H1 (cell line): Measurements from ENCODE around the gene ASTN1. TPM values are rescaled to one million over a fixed set of nuclear protein-coding genes. Genes with fewer than 3 reads are reported as not detected.
A peak's percentile ranks its signal among the peaks of the same experiment; 100 is the strongest.

Source experiments
- CTCF ChIA-PET: fragments of 300-600 bp; sonication (Branson Sonifier 250); formaldehyde crosslinking; loops from one replicate; lab custom pipeline; 2021; ENCODE audit not compliant: partially characterized antibody; lab: Charles Lee
- POLR2A ChIA-PET: fragments of 300-600 bp; sonication (Branson Sonifier 250); formaldehyde crosslinking; loops from one replicate; lab custom pipeline; 2021; ENCODE audit warnings: inconsistent platforms; ENCODE audit not compliant: partially characterized antibody; lab: Charles Lee
- DNase-seq, 2 experiments: peaks; one replicate each; pipeline versions ENCODE4 v3.0.0 to v3.0.0-alpha.2; 2010 to 2022; ENCODE audit warnings: low spot score in 2 of 2, low read depth in 1 of 2, mixed read lengths in 1 of 2
- FAIRE-seq: peaks from 2 replicates; lab custom pipeline; 2011; peaks lifted over from hg19 to GRCh38; lab: Jason Lieb, UNC
- H2AFZ ChIP-seq: 2 replicates; pipeline ENCODE4 v1.8.1; 2012; ENCODE audit warnings: low read length, inconsistent platforms
- H2AK5ac ChIP-seq: 2 replicates; pipeline ENCODE4 v1.6.1; 2013; ENCODE audit warnings: low read depth, low read length
- H2BK120ac ChIP-seq: replicated peaks from 2 replicates; pipeline ENCODE3; 2013; ENCODE audit warnings: low read depth, low read length, inconsistent platforms
- H2BK12ac ChIP-seq: 2 replicates; pipeline ENCODE4 v1.6.1; 2013; ENCODE audit warnings: low read depth, low read length
- H2BK15ac ChIP-seq: 2 replicates; pipeline ENCODE4 v1.6.1; 2013; ENCODE audit warnings: low read length
- H2BK20ac ChIP-seq: 2 replicates; pipeline ENCODE4 v1.6.1; 2013; ENCODE audit warnings: low read length
- H2BK5ac ChIP-seq: 2 replicates; pipeline ENCODE4 v1.6.1; 2013; ENCODE audit warnings: low read depth, low read length
- H3K14ac ChIP-seq: 2 replicates; pipeline ENCODE4 v1.6.1; 2013; ENCODE audit warnings: inconsistent platforms; ENCODE audit not compliant: insufficient read length
- H3K18ac ChIP-seq: 2 replicates; pipeline ENCODE4 v1.6.1; 2013; ENCODE audit warnings: low read length; ENCODE audit errors: extremely low read depth
- H3K23ac ChIP-seq: 2 replicates; pipeline ENCODE4 v1.6.1; 2013; ENCODE audit warnings: inconsistent platforms; ENCODE audit not compliant: insufficient read length
- H3K23me2 ChIP-seq: 2 replicates; pipeline ENCODE4 v1.6.1; 2013; ENCODE audit warnings: low read depth, low read length
- H3K27ac ChIP-seq: 2 replicates; pipeline ENCODE4 v1.6.1; 2011; ENCODE audit warnings: low read depth, low read length, inconsistent platforms
- H3K27me3 ChIP-seq, 4 experiments: replicated peaks in 1 of 4; 1 replicate in 1 of 4; 2 replicates in 3 of 4; pipeline versions ENCODE4 v1.6.1 to v1.8.1; 2011 to 2013; ENCODE audit warnings: low read length in 3 of 4, mild to moderate bottlenecking in 3 of 4, inconsistent platforms in 2 of 4, mixed read lengths in 2 of 4, moderate library complexity in 1 of 4; ENCODE audit not compliant: control insufficient read depth in 3 of 4, insufficient read depth in 3 of 4; ENCODE audit errors: extremely low read depth in 1 of 4
- H3K36me3 ChIP-seq, 4 experiments: 2 replicates each; pipeline versions ENCODE4 v1.6.1 to v1.8.1; 2011 to 2013; ENCODE audit warnings: mild to moderate bottlenecking in 4 of 4, low read length in 3 of 4, moderate library complexity in 2 of 4, control low read depth in 1 of 4, inconsistent platforms in 1 of 4; ENCODE audit not compliant: insufficient read depth in 4 of 4, control insufficient read depth in 2 of 4
- H3K4ac ChIP-seq: replicated peaks from 2 replicates; pipeline ENCODE3; 2013; ENCODE audit warnings: low read length, low read depth, mixed read lengths, inconsistent platforms; ENCODE audit not compliant: insufficient read length
- H3K4me1 ChIP-seq, 4 experiments: replicated peaks in 1 of 4; 1 replicate in 1 of 4; 2 replicates in 3 of 4; pipeline versions ENCODE4 v1.6.1 to v1.8.1; 2011 to 2013; ENCODE audit warnings: low read length in 3 of 4, inconsistent platforms in 2 of 4, mixed read lengths in 1 of 4; ENCODE audit not compliant: insufficient read depth in 4 of 4, control insufficient read depth in 3 of 4
- H3K4me2 ChIP-seq, 2 experiments: 2 replicates each; pipeline versions ENCODE4 v1.6.1 to v1.8.1; 2011 to 2013; ENCODE audit warnings: low read depth in 2 of 2, low read length in 2 of 2, control low read depth in 1 of 2, inconsistent platforms in 1 of 2, mild to moderate bottlenecking in 1 of 2; ENCODE audit not compliant: insufficient read depth in 1 of 2
- H3K4me3 ChIP-seq, 4 experiments: fragments of 200-600, 300-600 bp in 1 of 4; sonication (generic), shearing (Covaris generic), sonication (Bioruptor Twin) in 1 of 4; 2 replicates each; pipeline versions ENCODE4 v1.5.1 to v1.8.1; 2011 to 2016; ENCODE audit warnings: low read length in 4 of 4, low read depth in 3 of 4, control low read depth in 2 of 4, inconsistent platforms in 2 of 4, mild to moderate bottlenecking in 2 of 4, mixed read lengths in 1 of 4, moderate library complexity in 1 of 4; ENCODE audit not compliant: insufficient read depth in 2 of 4; ENCODE audit errors: extremely low read depth in 1 of 4
- H3K56ac ChIP-seq: replicated peaks from 2 replicates; pipeline ENCODE3; 2013; ENCODE audit warnings: low read depth, mild to moderate bottlenecking, mixed read lengths, low read length, inconsistent platforms; ENCODE audit not compliant: insufficient read length
- H3K79me1 ChIP-seq: 2 replicates; pipeline ENCODE4 v1.6.1; 2013; ENCODE audit warnings: low read depth, low read length, control low read depth
- H3K79me2 ChIP-seq, 2 experiments: 2 replicates each; pipeline versions ENCODE4 v1.6.1 to v1.8.1; 2012 to 2013; ENCODE audit warnings: low read length in 2 of 2, mild to moderate bottlenecking in 2 of 2, inconsistent platforms in 1 of 2; ENCODE audit not compliant: insufficient read depth in 2 of 2, control insufficient read depth in 1 of 2
- H3K9ac ChIP-seq, 4 experiments: replicated peaks in 1 of 4; 1 replicate in 1 of 4; 2 replicates in 3 of 4; pipeline versions ENCODE4 v1.6.1 to v1.8.1; 2011 to 2013; ENCODE audit warnings: low read depth in 3 of 4, low read length in 3 of 4, control low read depth in 2 of 4, mild to moderate bottlenecking in 2 of 4, moderate library complexity in 2 of 4, inconsistent platforms in 1 of 4; ENCODE audit errors: extremely low read depth in 1 of 4
- H3K9me3 ChIP-seq, 2 experiments: 2 replicates each; pipeline versions ENCODE4 v1.6.1 to v1.8.1; 2012 to 2013; ENCODE audit warnings: mild to moderate bottlenecking in 2 of 2, moderate library complexity in 2 of 2, control low read depth in 1 of 2, inconsistent platforms in 1 of 2, low read depth in 1 of 2, low read length in 1 of 2, mixed read lengths in 1 of 2; ENCODE audit not compliant: insufficient read depth in 2 of 2
- H4K20me1 ChIP-seq, 2 experiments: replicated peaks in 1 of 2; 2 replicates each; pipeline versions ENCODE3 to v1.8.1; 2011 to 2013; ENCODE audit warnings: inconsistent platforms in 2 of 2, low read length in 2 of 2, mild to moderate bottlenecking in 1 of 2; ENCODE audit not compliant: insufficient read depth in 2 of 2, control insufficient read depth in 1 of 2
- H4K5ac ChIP-seq: 2 replicates; pipeline ENCODE4 v1.6.1; 2013; ENCODE audit warnings: low read length, low read depth, mixed read lengths, inconsistent platforms; ENCODE audit not compliant: insufficient read length
- H4K8ac ChIP-seq: 2 replicates; pipeline ENCODE4 v1.8.0; 2013; ENCODE audit warnings: mild to moderate bottlenecking, moderate library complexity, low read length, inconsistent platforms; ENCODE audit not compliant: insufficient read depth; ENCODE audit errors: extremely low read depth
- H4K91ac ChIP-seq: replicated peaks from 2 replicates; pipeline ENCODE3; 2013; ENCODE audit warnings: low read length, mixed read lengths, inconsistent platforms; ENCODE audit not compliant: insufficient read length
- CBX5 ChIP-seq: fragments of 300-800, 300-1000 bp; sonication (generic); IDR thresholded peaks from 2 replicates; pipeline ENCODE4 v1.7.1; 2016; ENCODE audit warnings: antibody characterized with exemption, low read length, low read depth
- CBX8 ChIP-seq: fragments of 300-800, 300-1000 bp; sonication (generic); IDR thresholded peaks from 2 replicates; pipeline ENCODE4 v1.7.1; 2016; ENCODE audit warnings: low read depth, low read length, borderline replicate concordance
- EZH2 ChIP-seq: fragments of 200-600 bp; sonication (generic); IDR thresholded peaks from 2 replicates; pipeline ENCODE4 v1.7.1; 2012; ENCODE audit warnings: low read depth, mild to moderate bottlenecking, moderate library complexity, low read length, inconsistent platforms; ENCODE audit not compliant: severe bottlenecking
- FOSL1 ChIP-seq: IDR thresholded peaks from 2 replicates; pipeline ENCODE4 v1.6.1; 2011; ENCODE audit warnings: mild to moderate bottlenecking, low read depth, low read length, moderate library complexity; ENCODE audit not compliant: insufficient read depth
- KDM4A ChIP-seq: IDR thresholded peaks from one replicate; pipeline ENCODE4 v1.7.1; 2012; ENCODE audit warnings: low read depth, mild to moderate bottlenecking, moderate library complexity, low read length, inconsistent platforms; ENCODE audit not compliant: severe bottlenecking
- POLR2A ChIP-seq, 2 experiments: IDR thresholded peaks; 1 replicate in 1 of 2; 2 replicates in 1 of 2; pipeline ENCODE4 v1.6.1; 2011; ENCODE audit warnings: low read depth in 2 of 2, low read length in 2 of 2, mild to moderate bottlenecking in 2 of 2; ENCODE audit errors: control extremely low read depth in 1 of 2
- RFX5 ChIP-seq: IDR thresholded peaks from 2 replicates; pipeline ENCODE4 v1.6.1; 2011; ENCODE audit warnings: low read depth, low read length, improper control_type of control experiment, borderline replicate concordance
- SIRT6 ChIP-seq: IDR thresholded peaks from one replicate; pipeline ENCODE4 v1.7.1; 2012; ENCODE audit warnings: low read length, inconsistent platforms
- SIX5 ChIP-seq: IDR thresholded peaks from 2 replicates; pipeline ENCODE4 v1.6.1; 2011; ENCODE audit warnings: mild to moderate bottlenecking, low read depth, low read length
- SP1 ChIP-seq: IDR thresholded peaks from 2 replicates; pipeline ENCODE4 v1.6.1; 2011; ENCODE audit warnings: low read depth, low read length
- SP4 ChIP-seq: IDR thresholded peaks from 2 replicates; pipeline ENCODE4 v1.6.1; 2012; ENCODE audit warnings: low read length, inconsistent platforms
- SUZ12 ChIP-seq: fragments of 200-600 bp; sonication (generic); IDR thresholded peaks from 2 replicates; pipeline ENCODE4 v1.6.1; 2012; ENCODE audit warnings: mild to moderate bottlenecking, inconsistent platforms, low read length, moderate library complexity, mixed read lengths
- WGBS, 2 experiments: shearing (Covaris generic) in 1 of 2; methylation state at CpG; one replicate each; pipeline versions ENCODE4 v1.1.6 to v1.1.7; 2013 to 2015; ENCODE audit warnings: low lambda C conversion rate in 2 of 2, mixed read lengths in 2 of 2, inconsistent platforms in 1 of 2, low coverage in 1 of 2, missing lambda C conversion rate in 1 of 2; ENCODE audit not compliant: insufficient replicate concordance in 2 of 2, insufficient coverage in 1 of 2, insufficient read length in 1 of 2; ENCODE audit errors: extremely low coverage in 1 of 2, missing lambda C conversion rate in 1 of 2; 5-methylcytosine and 5-hydroxymethylcytosine counted together
- polyA plus RNA-seq, 7 experiments: library from polyadenylated mRNA; depleted of rRNA in 3 of 7; stranded (reverse) in 5 of 7; unstranded in 2 of 7; fragments of >200 nt in 5 of 7; fragments of 200-250 nt in 2 of 7; gene quantifications; 1 replicate in 5 of 7; 2 replicates in 1 of 7; 4 replicates in 1 of 7; pipeline versions ENCODE4 v1.2.1 to v1.2.3, GENCODE V29; 2011 to 2013; ENCODE audit warnings: missing spikeins in 2 of 7, mixed read lengths in 2 of 7
- total RNA-seq: library from RNA; stranded (reverse); fragmentation: NEBNext Ultra II Directional; extraction: Animal tissue kit (Norgen Biotek cat#: 25700); gene quantifications from 2 replicates; pipeline ENCODE4 v1.2.1, GENCODE V29; 2021
- TF ChIP-seq, protein P1 (sequence below): IDR thresholded peaks from 2 replicates; pipeline ENCODE4 v1.6.1; 2012; ENCODE audit warnings: low read length, inconsistent platforms

ASTN1 gene
- total and polyA plus RNA-seq, 2 of the 8 experiments (the other 6 are each of a cell fraction or from before 2014, with no cell fraction given) = 2.9 to 4.1 TPM

DNA sequence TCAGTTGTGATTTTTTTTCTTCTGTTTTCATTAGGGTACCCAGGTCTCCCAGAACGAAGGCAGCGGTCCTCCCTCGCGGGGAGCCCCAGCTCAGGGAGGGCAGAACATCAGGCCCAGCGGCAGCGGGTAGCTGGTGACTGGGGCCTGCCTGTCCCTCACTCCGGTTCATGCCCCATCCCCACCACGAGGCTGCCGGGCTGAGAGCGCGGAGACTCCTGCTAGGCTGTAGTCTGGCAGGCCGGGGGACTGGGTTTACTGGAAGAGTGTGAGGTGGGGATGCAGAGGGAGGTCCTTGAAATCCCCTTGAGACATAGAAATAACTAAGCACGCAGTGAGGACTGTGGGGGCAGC, 16.7 kb upstream of the ASTN1 start:
- no peaks in the 10 kb centered on the region for H4K20me1 ChIP-seq
- H3K9me3 ChIP-seq = no peaks in the 10 kb centered on the region
- H3K27me3 ChIP-seq = peaks cover 2 to 18% (median 14%) of the 10 kb centered on the region in 4 experiments; a peak in 5 of 7 replicates
- H3K4me1 ChIP-seq = peaks cover 0 to 6% (median 2%) of the 10 kb centered on the region in 4 experiments; a peak in 4 of 7 replicates
- no peak overlapping the region for H3K4ac ChIP-seq
- H3K27ac ChIP-seq = no peak overlapping the region
- no peaks in the 10 kb centered on the region for H3K36me3 ChIP-seq
- peak overlapping the region; percentile 48 for H3K56ac ChIP-seq
- DNase-seq (peak in 1 of 2 experiments; percentile 67), FAIRE-seq (no peak)
- peak overlapping the region; percentile 27; the same call in 1 of the 2 replicates for H2BK12ac ChIP-seq
- H2BK15ac ChIP-seq = no peak overlapping the region
- H4K91ac ChIP-seq = no peak overlapping the region
- CTCF ChIA-PET = interaction anchor here (0.7 to 5.3 kb wide), 34 partner anchors 9 to 765 kb away, joined by 3 to 70 read pairs (median 4); partner anchors contain the start of genes ASTN1 and BRINP2
- no peak overlapping the region for H3K23ac ChIP-seq
- H2BK5ac ChIP-seq = no peak overlapping the region
- H3K18ac ChIP-seq = no peak overlapping the region
- H3K23me2 ChIP-seq = peaks cover 8% of the 10 kb centered on the region; the same call in 1 of the 2 replicates
- POLR2A ChIA-PET = interaction anchor here (1.3 to 1.9 kb wide), 2 partner anchors 9 to 17 kb away, joined by 6 read pairs; partner anchors contain the start of gene ASTN1
- no peak overlapping the region for H4K5ac ChIP-seq
- no peak overlapping the region for H3K14ac ChIP-seq
- WGBS, 2 experiments = 9% methylated on average over 13 of the region's 13 CpGs; no CpG with 5 or more reads in 1 of the 2 experiments
- no peak overlapping the region for H2AK5ac ChIP-seq
- H2AFZ ChIP-seq = peak overlapping the region; percentile 92
- H3K4me3 ChIP-seq = peak overlapping the region; percentile 19 to 60 (median 56); a peak in 7 of 8 replicates
- H3K79me2 ChIP-seq = no peaks in the 10 kb centered on the region
- H4K8ac ChIP-seq = no peak overlapping the region
- H3K9ac ChIP-seq = no peak overlapping the region
- no peak overlapping the region for H2BK20ac ChIP-seq
- no peaks in the 10 kb centered on the region for H3K79me1 ChIP-seq
- H3K4me2 ChIP-seq = peak overlapping the region; percentile 56 to 92
- H2BK120ac ChIP-seq = no peak overlapping the region
- 0 out of 2 replicates have a peak, but pooled peaks have one; percentile 36 for TF ChIP-seq SUZ12
- TF ChIP-seq, protein P1, sequence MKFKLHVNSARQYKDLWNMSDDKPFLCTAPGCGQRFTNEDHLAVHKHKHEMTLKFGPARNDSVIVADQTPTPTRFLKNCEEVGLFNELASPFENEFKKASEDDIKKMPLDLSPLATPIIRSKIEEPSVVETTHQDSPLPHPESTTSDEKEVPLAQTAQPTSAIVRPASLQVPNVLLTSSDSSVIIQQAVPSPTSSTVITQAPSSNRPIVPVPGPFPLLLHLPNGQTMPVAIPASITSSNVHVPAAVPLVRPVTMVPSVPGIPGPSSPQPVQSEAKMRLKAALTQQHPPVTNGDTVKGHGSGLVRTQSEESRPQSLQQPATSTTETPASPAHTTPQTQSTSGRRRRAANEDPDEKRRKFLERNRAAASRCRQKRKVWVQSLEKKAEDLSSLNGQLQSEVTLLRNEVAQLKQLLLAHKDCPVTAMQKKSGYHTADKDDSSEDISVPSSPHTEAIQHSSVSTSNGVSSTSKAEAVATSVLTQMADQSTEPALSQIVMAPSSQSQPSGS = no peak
- no peak for TF ChIP-seq FOSL1
- peak; percentile 46 for TF ChIP-seq EZH2
- TF ChIP-seq POLR2A (IDR thresholded peaks at IDR 0.05; ENCODE audit: control extremely low read depth in 1 of 2, low read depth in 2 of 2, low read length in 2 of 2) = no peak
- no peak for TF ChIP-seq SIX5
- TF ChIP-seq CBX5 = no peak
- no peak for TF ChIP-seq CBX8
- no peak for TF ChIP-seq RFX5
- no peak for TF ChIP-seq SIRT6
- no peak for TF ChIP-seq KDM4A
- TF ChIP-seq SP1 = no peak
- no peak for TF ChIP-seq SP4
